Measurements from ENCODE around the gene BCAS4.
"Not testable (repeated sequence)": the region's sequence is repeated elsewhere in the genome, so short reads cannot be mapped to it uniquely, and the experiment has no call there.

GRCh38 chr20:50763550-50764458, 31.1 kb upstream of the BCAS4 start:
- not testable (repeated sequence) for TF ChIP-seq CTCF (IDR thresholded peaks at IDR 0.05); POLR2AphosphoS5 (IDR thresholded peaks at IDR 0.05; ENCODE audit: low read depth, low read length); TCF7L2 (IDR thresholded peaks at IDR 0.05; ENCODE audit: low read depth, low read length); REST (IDR thresholded peaks at IDR 0.05; ENCODE audit: insufficient read depth in 1 of 2, low read depth in 2 of 2, low read length in 1 of 2)

Measured in Panc1 (cell line).